HG03025 (cell line): ENCODE measurements around the gene MBOAT7.
"Not testable (repeated sequence)": the region's sequence is repeated elsewhere in the genome, so short reads cannot be mapped to it uniquely, and the experiment has no call there.

Experiments
- ATAC-seq: cut with Tn5 transposase; IDR thresholded peaks from one replicate; pipeline ENCODE4 v1.9.1; 2021; ENCODE audit warnings: mild to moderate bottlenecking, moderate library complexity; ENCODE audit not compliant: unreplicated experiment, low FRiP score

The MBOAT7 gene

GRCh38 chr19:54189145-54189734 lies at the start of gene MBOAT7:
MBOAT7 (minus strand) TSS chr19:54189580; CDS start chr19:54188508, 1,072 bp downstream.
- peak; percentile 19 for ATAC-seq

- no peak for ATAC-seq
Observed at GRCh38 chr19:54233941-54234340, 44.6 kb upstream of the MBOAT7 start.

- ATAC-seq = no peak
Observed at GRCh38 chr19:54231077-54231931, 41.9 kb upstream of the MBOAT7 start.

- no peak for ATAC-seq
Observed at GRCh38 chr19:54230031-54230430, 40.7 kb upstream of the MBOAT7 start.

GRCh38 chr19:54229146-54229545 lies 39.8 kb upstream of the MBOAT7 start:
- ATAC-seq = no peak

GRCh38 chr19:54224619-54225018 lies 35.2 kb upstream of the MBOAT7 start:
- ATAC-seq = not testable (repeated sequence)

- ATAC-seq = not testable (repeated sequence)
Observed at GRCh38 chr19:54223937-54224281, 34.5 kb upstream of the MBOAT7 start.

- not testable (repeated sequence) for ATAC-seq
Observed at GRCh38 chr19:54223277-54223936, 34.0 kb upstream of the MBOAT7 start.

GRCh38 chr19:54222474-54223276 lies 33.3 kb upstream of the MBOAT7 start, which contains the start of gene LILRB3:
LILRB3 (minus strand) TSS chr19:54223007; CDS start chr19:54222976, 31 bp downstream.
- not testable (repeated sequence) for ATAC-seq

GRCh38 chr19:54221947-54222346 lies 32.6 kb upstream of the MBOAT7 start:
- ATAC-seq = not testable (repeated sequence)

- ATAC-seq = not testable (repeated sequence)
Observed at GRCh38 chr19:54219702-54220101, 30.3 kb upstream of the MBOAT7 start.

GRCh38 chr19:54218960-54219661 lies 29.7 kb upstream of the MBOAT7 start:
- no peak for ATAC-seq

- no peak for ATAC-seq
Observed at GRCh38 chr19:54218259-54218658, 28.9 kb upstream of the MBOAT7 start.

GRCh38 chr19:54217517-54218247 lies 28.3 kb upstream of the MBOAT7 start:
- not testable (repeated sequence) for ATAC-seq

- no peak for ATAC-seq
Observed at GRCh38 chr19:54216869-54217268, 27.5 kb upstream of the MBOAT7 start.

GRCh38 chr19:54214734-54215133 lies 25.4 kb upstream of the MBOAT7 start:
- ATAC-seq = not testable (repeated sequence)

- ATAC-seq = not testable (repeated sequence)
Observed at GRCh38 chr19:54214217-54214616, 24.8 kb upstream of the MBOAT7 start.

GRCh38 chr19:54211235-54211634 lies 21.9 kb upstream of the MBOAT7 start:
- ATAC-seq = no peak

- no peak for ATAC-seq
Observed at GRCh38 chr19:54209811-54210494, 20.6 kb upstream of the MBOAT7 start.
